HL-60 (cell line): Measurements from ENCODE around the gene SOD3.

Experiments
- DNase-seq, 2 experiments: peaks; one replicate each; pipeline ENCODE4 v3.0.0-alpha.2; 2010 to 2020; ENCODE audit warnings: low read depth in 1 of 2, low spot score in 1 of 2
- H3K27ac ChIP-seq: fragments of 250-450 bp; sonication (Bioruptor Pico); replicated peaks from 2 replicates; pipeline ENCODE4 v1.5.1; 2020; ENCODE audit warnings: mild to moderate bottlenecking, moderate library complexity
- H3K27me3 ChIP-seq: fragments of 250-450 bp; sonication (Bioruptor Pico); 2 replicates; pipeline ENCODE4 v1.5.1; 2021; ENCODE audit warnings: mild to moderate bottlenecking, moderate library complexity; ENCODE audit not compliant: insufficient read depth, poor library complexity, severe bottlenecking
- H3K4me3 ChIP-seq: replicated peaks from 2 replicates; pipeline ENCODE4 v1.5.1; 2011; ENCODE audit warnings: mild to moderate bottlenecking, control low read depth, low read length; ENCODE audit not compliant: insufficient read depth
- GABPA ChIP-seq: IDR thresholded peaks from 2 replicates; pipeline ENCODE4 v1.6.1; 2012; ENCODE audit warnings: low read depth
- POLR2AphosphoS5 ChIP-seq: IDR thresholded peaks from 2 replicates; pipeline ENCODE4 v1.6.1; 2012; ENCODE audit warnings: low read depth
- SPI1 ChIP-seq: IDR thresholded peaks from 2 replicates; pipeline ENCODE4 v1.6.1; 2012; ENCODE audit warnings: low read depth, mild to moderate bottlenecking, borderline replicate concordance
- TF ChIP-seq, protein P1 (sequence below): IDR thresholded peaks from one replicate; pipeline ENCODE4 v1.5.1; 2011; ENCODE audit warnings: low read length, control low read depth, inconsistent platforms; ENCODE audit not compliant: insufficient read depth
- TF ChIP-seq, protein P2 (sequence below): IDR thresholded peaks from 2 replicates; pipeline ENCODE4 v1.6.1; 2012; ENCODE audit warnings: low read depth; ENCODE audit not compliant: insufficient replicate concordance

SOD3 gene

GRCh38 chr4:24816797-24817196, 21.4 kb downstream of the SOD3 start:
- Histone ChIP-seq H3K27me3 (no peaks in the 10 kb centered on the region), H3K27ac (no peak overlapping the region), H3K4me3 (no peak overlapping the region)
- no peak for TF ChIP-seq SPI1
- TF ChIP-seq, protein P1, sequence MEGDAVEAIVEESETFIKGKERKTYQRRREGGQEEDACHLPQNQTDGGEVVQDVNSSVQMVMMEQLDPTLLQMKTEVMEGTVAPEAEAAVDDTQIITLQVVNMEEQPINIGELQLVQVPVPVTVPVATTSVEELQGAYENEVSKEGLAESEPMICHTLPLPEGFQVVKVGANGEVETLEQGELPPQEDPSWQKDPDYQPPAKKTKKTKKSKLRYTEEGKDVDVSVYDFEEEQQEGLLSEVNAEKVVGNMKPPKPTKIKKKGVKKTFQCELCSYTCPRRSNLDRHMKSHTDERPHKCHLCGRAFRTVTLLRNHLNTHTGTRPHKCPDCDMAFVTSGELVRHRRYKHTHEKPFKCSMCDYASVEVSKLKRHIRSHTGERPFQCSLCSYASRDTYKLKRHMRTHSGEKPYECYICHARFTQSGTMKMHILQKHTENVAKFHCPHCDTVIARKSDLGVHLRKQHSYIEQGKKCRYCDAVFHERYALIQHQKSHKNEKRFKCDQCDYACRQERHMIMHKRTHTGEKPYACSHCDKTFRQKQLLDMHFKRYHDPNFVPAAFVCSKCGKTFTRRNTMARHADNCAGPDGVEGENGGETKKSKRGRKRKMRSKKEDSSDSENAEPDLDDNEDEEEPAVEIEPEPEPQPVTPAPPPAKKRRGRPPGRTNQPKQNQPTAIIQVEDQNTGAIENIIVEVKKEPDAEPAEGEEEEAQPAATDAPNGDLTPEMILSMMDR, result no peak
- no peak for TF ChIP-seq GABPA
- TF ChIP-seq, protein P2, sequence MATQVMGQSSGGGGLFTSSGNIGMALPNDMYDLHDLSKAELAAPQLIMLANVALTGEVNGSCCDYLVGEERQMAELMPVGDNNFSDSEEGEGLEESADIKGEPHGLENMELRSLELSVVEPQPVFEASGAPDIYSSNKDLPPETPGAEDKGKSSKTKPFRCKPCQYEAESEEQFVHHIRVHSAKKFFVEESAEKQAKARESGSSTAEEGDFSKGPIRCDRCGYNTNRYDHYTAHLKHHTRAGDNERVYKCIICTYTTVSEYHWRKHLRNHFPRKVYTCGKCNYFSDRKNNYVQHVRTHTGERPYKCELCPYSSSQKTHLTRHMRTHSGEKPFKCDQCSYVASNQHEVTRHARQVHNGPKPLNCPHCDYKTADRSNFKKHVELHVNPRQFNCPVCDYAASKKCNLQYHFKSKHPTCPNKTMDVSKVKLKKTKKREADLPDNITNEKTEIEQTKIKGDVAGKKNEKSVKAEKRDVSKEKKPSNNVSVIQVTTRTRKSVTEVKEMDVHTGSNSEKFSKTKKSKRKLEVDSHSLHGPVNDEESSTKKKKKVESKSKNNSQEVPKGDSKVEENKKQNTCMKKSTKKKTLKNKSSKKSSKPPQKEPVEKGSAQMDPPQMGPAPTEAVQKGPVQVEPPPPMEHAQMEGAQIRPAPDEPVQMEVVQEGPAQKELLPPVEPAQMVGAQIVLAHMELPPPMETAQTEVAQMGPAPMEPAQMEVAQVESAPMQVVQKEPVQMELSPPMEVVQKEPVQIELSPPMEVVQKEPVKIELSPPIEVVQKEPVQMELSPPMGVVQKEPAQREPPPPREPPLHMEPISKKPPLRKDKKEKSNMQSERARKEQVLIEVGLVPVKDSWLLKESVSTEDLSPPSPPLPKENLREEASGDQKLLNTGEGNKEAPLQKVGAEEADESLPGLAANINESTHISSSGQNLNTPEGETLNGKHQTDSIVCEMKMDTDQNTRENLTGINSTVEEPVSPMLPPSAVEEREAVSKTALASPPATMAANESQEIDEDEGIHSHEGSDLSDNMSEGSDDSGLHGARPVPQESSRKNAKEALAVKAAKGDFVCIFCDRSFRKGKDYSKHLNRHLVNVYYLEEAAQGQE, result no peak
- TF ChIP-seq POLR2AphosphoS5, result no peak
- DNase-seq, result no peak

DNA sequence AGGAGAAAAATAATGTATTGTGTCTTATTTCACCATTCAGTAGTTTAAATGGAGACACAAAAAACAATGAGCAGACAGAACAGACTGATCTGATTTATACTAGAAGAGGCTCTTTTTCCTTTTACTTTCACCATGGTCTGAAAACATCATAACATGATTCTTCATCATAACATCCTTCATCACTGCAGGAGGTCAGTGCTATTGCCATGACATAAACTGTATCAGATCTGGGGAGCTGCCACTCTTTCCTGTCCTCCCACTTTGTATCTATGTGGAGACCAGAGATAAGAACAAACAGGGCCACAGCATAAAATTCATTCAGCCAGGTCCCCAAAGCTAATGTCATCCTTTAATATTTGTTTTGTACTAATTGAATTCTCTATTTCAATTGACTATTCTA, 25.2 kb downstream of the SOD3 start:
- no peaks in the 10 kb centered on the region for H3K27me3 ChIP-seq
- TF ChIP-seq, protein P1, result no peak
- no peak for TF ChIP-seq GABPA
- TF ChIP-seq SPI1, result no peak
- no peak for TF ChIP-seq POLR2AphosphoS5
- H3K27ac ChIP-seq, result no peak overlapping the region
- no peak for DNase-seq
- no peak overlapping the region for H3K4me3 ChIP-seq

GRCh38 chr4:24824720-24825119, 29.3 kb downstream of the SOD3 start:
- DNase-seq, result no peak
- Histone ChIP-seq H3K27me3 (no peaks in the 10 kb centered on the region), H3K27ac (no peak overlapping the region), H3K4me3 (no peak overlapping the region)
- TF ChIP-seq POLR2AphosphoS5 (no peak), SPI1 (no peak), GABPA (no peak)
- TF ChIP-seq, protein P2, result no peak
- TF ChIP-seq, protein P1, result no peak

GRCh38 chr4:24831637-24832036, 36.3 kb downstream of the SOD3 start:
- H3K27ac ChIP-seq, result no peak overlapping the region
- H3K4me3 ChIP-seq, result no peak overlapping the region
- DNase-seq, result no peak
- TF ChIP-seq, protein P2, result no peak
- TF ChIP-seq GABPA (no peak), POLR2AphosphoS5 (no peak), SPI1 (no peak)
- TF ChIP-seq, protein P1, result no peak
- no peaks in the 10 kb centered on the region for H3K27me3 ChIP-seq
